Esophagus squamous epithelium (tissue), 4 donors: ENCODE results near the gene MYO5A.

Source experiments
- CTCF ChIP-seq, 6 experiments: fragments of 450-650 bp in 4 of 6; fragments of 200-600 bp in 2 of 6; sonication (generic) in 2 of 6; IDR thresholded peaks; one replicate each; pipeline ENCODE4 v1.5.1; 2016 to 2019; ENCODE audit warnings: antibody characterized with exemption in 6 of 6, mild to moderate bottlenecking in 4 of 6, moderate library complexity in 4 of 6
- POLR2A ChIP-seq, 4 donors: fragments of 450-650 bp; IDR thresholded peaks; one replicate each; pipeline ENCODE4 v1.6.1; 2017; ENCODE audit warnings: antibody characterized with exemption in 4 of 4, mild to moderate bottlenecking in 4 of 4, moderate library complexity in 3 of 4

DNA sequence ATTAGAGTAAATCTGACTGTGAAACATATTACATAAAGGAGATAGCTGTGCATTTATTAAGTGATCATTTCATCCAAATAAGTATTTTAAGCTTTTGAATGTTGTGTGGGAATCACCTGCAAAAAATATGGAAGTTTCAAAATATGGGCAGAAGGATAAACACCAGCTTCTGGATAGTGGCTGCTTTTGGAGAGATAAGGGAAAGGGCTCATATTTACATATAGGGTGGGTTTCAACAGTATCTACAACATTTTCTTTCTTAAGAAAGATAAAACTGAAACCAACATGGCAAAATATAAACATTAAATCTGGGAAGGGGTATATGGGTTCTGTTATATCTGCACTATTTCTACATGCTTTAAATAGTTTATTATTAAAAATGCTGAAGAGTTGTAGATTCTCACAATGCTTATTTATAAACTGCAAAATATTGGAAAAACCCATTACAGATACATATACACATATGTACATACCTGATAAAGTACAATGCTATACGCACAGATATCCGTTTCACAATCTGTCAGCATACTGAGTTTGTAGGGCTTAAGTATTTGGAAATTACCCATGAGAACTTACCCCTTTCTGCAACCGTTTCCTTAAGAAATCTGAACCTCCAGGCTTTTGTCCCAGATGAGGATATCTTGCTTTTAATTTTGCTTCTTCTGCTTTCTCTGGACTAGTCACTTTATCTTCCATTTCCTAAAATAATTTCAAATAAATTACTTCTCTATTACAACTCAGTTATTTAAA, 28.0 kb upstream of the MYO5A start:
- TF ChIP-seq POLR2A (IDR thresholded peaks at IDR 0.05) (no peak), CTCF (IDR thresholded peaks at IDR 0.05) (no peak)
